GM21526 (cell line): Measurements from ENCODE around the gene NR2F1-AS1.
A peak's percentile ranks its signal among the peaks of the same experiment; 100 is the strongest.

ENCODE experiments used
- ATAC-seq: cut with Tn5 transposase; IDR thresholded peaks from one replicate; pipeline ENCODE4 v1.9.1; 2021; ENCODE audit warnings: moderate library complexity; ENCODE audit not compliant: unreplicated experiment, low FRiP score

The NR2F1-AS1 gene

DNA sequence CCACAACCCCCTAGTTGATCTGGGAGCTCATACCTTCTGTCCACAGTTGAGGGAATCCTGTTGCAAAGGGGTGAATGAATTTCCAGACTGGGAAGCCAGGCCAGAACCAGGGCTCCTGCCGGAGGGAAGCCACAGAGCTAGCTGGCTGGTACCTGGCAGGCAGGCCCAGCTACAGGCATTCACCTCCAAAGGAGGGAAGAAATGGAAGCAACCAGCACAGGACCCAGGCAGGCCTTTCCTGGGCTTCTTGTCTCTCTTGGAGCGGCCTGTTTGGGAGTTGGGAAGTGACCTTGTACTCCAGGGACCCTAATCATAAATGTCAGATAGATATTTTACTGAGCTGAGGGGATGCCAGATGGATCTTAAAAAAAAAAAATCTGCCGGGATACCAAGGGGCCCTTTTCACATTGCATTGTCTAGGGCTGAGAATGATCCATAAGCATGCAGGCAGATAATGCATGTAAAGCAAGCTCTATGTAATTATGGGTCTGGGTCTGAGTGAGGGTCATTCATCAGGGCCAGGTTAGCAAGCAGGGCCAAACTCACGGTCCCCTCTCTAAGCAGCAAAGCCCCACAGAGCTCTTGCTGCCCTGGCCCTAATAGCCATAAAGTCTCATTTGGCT is 10.4 kb upstream of the NR2F1-AS1 start:
- no peak for ATAC-seq

DNA sequence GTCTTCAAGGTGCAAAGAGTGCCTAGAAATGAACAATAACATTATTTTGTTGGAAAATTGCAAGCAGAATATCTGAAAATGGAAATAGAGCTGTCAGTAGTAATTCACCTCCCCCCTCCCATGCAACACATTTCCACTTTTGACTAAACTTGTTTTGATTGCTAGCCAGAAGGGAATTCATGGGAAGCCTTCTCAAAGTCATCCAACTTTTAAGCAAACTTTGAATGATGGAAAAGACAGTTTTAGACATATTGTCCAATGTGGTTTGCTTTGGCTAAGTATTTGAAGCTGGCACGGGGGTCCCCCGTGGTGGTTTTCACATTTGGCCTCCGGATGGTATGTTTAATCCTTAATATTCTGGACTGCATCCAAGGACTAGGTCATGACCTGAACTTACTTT is 9.5 kb upstream of the NR2F1-AS1 start:
- ATAC-seq = no peak

DNA sequence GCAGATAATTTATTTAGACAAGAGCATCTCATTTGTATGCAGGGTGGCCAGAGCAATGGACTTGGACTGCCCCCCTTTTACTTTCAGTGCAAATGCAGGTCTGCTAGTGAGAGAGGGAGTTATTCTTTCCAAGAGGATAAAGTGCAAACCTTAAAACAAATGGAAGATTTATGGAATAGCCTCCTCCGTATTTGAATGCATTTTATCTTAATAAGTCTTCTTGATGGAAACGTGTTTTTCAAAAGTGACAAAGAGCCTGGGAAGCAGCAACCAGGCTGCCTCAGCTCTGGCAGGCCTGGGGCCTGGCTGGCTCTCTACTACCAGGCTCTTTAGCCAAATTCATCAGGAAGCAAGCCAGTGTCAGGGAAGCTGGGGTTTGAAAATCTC is 8.8 kb upstream of the NR2F1-AS1 start:
- ATAC-seq = no peak

DNA sequence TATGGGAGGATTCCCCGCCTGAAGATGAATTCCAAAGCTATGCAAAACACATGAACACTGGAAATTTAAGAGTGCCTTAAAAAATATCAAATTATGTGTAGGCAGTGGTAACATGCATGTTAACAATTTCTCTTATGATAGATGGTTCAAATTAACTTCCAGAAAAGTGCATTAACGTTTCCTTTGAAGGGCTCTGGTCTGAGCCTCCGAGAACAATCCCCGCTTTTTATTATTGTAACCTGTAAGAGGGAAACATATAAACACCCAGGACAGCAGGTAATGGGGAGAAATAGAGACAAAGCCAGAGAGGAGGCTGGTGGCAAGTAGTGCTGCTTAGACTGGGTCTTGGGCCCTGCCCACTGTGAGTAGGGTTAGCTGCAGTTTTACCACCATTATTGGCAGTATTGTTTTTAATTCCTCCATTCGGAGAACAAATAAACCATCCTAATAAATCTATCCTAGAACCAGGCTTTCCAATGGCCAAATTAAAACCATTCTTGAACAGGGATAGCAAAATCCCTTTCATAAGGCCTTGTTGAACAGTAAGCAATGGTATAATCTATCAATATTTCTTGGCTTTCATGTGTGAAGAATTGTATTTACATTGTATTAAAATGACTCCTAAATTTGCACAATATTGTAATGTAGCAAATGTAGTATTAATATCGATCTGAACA is 8.3 kb upstream of the NR2F1-AS1 start:
- no peak for ATAC-seq

DNA sequence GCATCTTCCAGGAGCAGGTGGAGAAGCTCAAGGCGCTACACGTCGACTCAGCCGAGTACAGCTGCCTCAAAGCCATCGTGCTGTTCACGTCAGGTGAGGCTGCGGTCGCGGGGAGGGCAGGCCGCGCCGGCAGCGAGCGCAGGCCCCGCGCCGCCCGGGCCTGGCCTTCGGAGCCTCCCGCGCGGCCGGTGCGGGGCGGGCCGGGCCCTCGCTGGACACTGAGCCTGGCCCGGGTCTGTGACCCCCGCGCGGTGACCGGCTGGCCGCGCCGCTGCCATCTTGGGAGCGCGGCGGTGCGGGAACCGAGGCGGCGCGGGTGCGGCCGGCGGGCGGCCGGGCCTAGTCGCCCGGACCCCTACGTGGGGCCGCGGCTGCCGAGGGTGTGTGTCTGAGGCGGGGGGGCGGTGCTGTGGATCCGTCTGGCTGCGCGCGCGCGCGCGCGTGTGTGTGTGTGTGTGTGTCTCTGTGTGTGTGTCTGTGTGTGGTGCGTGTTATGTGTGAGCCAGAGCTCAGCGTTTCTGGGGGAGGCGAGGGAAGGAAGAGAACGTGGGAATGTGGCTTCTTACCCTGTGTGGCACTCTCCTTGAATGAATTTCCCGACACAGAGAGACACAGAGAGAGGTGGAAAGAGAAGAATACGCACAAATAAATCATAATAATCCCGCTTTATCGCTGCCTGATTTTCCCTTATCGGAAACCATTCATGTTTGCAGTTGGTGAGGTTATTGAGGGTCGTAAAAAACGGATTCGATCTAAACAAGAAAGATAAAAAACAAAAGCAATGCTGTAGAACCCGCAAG is 7.5 kb upstream of the NR2F1-AS1 start:
- ATAC-seq = no peak

DNA sequence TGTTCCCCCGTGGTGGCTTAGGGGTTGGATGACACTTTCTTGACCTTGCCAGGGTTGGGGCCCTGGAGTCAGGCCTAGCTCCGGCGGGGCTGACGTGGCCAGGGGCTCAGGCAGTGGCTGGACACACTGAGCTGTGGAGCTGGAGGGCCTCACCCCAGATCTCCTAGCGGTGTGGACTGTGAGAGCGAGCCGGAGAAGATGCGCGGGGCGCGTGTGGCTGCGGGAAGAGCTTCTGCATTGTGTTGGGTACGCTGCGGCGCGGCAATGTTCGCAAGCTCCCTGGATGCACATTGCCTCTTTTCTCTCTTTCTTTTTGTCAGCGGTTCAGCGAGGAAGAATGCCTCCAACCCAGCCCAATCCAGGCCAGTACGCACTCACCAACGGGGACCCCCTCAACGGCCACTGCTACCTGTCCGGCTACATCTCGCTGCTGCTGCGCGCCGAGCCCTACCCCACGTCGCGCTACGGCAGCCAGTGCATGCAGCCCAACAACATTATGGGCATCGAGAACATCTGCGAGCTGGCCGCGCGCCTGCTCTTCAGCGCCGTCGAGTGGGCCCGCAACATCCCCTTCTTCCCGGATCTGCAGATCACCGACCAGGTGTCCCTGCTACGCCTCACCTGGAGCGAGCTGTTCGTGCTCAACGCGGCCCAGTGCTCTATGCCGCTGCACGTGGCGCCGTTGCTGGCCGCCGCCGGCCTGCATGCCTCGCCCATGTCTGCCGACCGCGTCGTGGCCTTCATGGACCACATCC is 6.8 kb upstream of the NR2F1-AS1 start:
- ATAC-seq = no peak

DNA sequence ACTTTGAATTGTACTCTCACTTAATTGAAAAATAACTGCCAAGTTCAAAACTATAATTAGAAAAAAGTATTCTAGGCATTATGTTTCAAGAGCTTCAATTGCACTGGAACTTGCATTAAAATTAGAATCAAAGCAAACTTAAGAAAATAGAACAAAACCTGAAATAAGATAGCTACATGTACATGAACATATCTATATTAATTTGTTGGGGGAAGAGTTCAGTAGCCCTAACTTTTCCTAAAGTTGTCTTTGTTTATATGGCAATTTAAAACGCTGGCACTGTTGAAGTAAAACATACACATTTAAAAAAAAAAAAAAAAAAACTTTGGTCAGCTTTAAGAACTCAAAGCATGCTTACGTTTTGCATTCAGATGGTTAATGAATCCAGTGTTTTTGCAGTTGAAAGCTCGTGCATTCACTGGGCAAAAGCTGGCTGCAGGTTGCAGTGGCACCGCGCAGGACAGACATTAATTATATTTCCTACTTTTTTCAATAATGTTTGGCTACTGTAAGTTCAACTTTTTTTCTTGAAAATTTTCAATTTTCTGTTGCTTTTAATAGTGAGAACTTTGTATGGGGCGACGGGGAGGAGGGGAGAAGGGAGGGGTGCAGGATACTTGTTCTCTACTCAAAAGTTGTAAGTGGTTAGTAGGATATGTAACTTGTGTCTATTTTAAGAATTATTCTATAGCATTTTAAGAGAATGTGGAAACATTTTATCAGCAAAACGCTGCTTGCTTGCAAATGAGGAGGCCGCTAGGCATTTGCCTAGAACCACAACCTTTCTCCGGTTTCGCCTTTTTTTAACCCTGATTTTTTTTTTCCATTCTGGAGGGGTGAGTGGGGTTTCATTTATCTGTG is 5.9 kb upstream of the NR2F1-AS1 start:
- ATAC-seq = no peak

DNA sequence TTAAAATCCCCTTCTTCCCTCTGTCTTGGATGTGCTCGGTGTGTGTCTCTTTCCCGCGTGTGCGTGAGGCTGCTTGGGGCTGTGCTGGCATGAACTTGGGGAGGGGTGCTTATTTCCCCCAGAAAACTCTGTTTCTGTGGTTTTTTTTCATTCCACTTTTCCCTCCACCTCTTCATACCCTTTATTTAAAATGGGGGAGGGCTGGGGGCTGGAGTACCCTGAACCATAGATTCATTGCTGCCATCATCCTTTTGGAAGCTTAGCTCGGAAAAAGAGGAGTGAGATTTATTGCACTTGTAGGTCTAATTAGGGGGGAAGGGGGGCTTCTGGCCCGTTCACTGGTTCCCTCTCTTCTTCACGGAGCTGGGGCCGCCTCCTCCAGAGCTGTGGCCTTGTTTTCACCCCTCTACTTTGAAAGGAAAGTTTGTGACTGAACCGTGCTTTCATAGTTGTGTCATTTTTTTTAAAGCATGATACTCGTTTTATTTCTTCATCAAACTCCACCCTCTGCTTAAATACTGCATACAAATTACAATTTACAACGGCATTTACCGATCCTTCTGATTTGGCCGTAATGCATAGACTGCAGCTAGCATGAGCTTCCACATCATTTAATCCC is 4.9 kb upstream of the NR2F1-AS1 start:
- no peak for ATAC-seq

DNA sequence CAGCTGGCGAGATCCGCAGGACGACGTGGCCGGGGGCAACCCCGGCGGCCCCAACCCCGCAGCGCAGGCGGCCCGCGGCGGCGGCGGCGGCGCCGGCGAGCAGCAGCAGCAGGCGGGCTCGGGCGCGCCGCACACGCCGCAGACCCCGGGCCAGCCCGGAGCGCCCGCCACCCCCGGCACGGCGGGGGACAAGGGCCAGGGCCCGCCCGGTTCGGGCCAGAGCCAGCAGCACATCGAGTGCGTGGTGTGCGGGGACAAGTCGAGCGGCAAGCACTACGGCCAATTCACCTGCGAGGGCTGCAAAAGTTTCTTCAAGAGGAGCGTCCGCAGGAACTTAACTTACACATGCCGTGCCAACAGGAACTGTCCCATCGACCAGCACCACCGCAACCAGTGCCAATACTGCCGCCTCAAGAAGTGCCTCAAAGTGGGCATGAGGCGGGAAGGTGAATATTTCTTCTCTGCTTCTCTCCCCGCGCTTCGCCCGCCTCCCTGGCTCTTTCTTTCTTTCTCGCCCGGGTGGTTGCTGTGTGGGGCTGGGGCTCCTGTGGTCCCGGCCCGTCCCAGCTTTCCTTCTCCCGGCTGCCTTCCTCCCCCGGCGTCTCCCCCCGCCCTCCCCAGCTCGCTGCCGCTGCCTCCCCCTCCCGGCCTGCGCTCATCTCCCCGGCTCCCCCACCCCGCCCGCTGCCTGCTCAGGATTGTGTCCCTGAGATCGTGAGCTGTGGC is 4.2 kb upstream of the NR2F1-AS1 start:
- ATAC-seq = no peak

DNA sequence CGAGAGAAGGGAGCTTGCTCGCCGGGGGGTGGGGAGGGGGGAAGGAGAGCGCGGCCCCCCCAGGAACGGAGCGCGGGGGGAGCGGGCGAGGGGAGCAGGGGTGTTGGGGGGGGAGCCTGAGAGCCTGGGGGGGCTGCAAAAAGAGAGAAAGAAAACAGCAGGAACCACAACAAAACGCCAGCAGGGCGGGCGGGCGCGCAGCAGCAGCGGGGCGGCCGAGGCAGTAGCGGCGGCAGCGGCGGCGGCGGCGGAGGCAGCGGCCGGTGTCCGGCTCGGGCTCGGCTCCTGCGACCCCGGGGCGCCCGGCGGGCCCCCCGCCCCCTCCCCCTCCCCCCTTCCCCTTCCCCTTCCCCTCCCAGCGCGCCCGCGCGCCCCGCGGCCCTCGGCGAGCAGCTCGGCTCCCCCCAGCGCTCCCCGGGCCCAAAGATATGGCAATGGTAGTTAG is 3.6 kb upstream of the NR2F1-AS1 start:
- no peak for ATAC-seq

DNA sequence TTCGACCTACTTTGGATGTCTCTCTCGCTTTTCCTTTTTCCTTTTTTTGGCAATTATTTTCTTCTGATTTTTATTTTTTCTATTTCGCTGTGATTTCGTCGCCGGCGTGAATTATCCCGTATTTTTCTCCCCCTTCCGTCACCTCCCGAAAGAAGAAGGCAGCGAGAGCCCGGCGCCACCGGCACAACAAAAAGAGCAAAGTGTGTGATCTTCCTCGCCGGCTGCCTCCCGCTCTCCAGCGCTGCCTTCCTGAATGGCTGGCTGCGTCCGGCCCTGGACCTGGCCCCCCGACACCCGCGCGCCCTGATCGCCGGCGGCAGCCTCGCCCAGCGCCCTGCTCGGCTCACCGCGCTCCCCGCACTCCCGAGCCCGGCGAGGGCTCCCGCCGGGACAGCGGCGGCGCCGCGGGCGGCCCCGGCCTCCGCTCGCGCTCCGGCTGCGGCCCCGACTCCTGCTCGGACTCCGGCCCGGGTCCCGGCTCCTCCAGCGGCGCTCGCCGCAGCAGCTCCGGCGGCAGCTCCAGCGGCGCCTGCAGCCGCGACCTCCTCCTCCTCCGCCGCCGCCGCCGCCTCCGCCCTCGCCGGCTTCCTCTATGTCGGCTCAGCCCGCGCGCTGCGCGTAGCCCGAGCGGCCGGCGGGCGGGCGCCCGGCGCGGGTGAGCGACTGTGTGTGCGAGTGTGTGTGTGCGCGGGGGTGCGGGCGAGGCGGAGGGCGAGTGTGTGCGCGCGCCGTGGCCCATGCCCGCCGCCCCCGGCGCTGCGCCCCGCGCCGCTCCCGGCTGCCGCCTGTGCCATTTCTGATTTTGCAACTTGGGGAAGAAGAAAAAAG is 3.0 kb upstream of the NR2F1-AS1 start:
- peak; percentile 51 for ATAC-seq

DNA sequence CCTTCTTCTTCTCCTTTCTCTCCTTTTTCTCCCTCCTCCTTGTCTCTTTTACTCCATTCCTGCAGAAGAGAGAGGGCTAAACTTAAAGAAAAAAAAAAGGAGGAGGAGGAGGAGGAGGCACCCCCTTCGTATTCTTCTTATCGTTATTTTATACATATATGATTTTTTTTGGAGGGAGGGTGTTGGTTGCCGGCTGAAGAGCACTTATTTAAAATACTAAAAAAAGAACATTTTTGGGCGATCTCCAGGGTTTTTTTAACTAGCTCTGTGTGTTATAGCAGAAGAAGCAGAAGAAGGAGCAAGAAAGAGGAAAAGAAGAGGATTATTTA is 2.4 kb upstream of the NR2F1-AS1 start:
- no peak for ATAC-seq

DNA sequence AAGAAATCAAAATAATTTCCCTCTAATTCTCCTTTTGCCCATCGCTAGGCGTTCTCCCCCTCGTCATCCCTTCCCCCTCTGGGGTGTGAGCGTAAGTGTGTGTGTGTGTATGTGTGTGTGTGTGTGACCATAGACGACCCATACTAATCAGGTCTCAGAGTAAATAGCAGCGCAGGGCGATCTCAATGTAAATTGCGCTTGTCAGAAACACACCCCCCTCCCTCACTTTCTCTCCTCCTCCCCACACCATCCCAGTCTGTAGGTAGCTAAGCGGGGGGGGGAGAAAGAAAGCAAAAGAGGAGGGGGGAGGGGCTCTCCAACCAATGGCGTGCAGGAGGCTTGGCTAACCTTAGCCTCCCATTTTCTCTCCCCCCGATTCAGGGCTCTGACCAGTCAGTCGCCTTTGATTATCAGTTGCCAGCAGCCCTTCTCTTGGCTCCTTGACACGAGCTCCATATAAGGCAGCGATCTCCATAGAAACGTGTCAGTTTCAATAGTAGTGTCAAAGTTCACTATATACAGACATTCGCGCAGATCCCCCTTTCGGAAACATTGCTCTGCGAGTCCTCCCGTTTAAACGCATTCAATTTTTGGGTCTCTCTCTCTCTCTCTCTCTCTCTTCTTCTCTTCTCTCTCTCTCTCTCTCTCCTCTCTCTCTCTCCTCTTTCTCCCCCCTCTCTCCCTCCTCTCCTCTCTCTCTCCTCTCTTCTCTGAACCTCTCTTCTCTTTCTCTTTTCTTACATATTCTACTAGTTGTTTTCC is 1.8 kb upstream of the NR2F1-AS1 start, which contains the start of gene NR2F1:
Gene NR2F1 (plus strand): TSS at position 546 of the 762 bp plus-strand sequence. CDS start 1,802 bp downstream, outside the sequence.
- no peak for ATAC-seq

DNA sequence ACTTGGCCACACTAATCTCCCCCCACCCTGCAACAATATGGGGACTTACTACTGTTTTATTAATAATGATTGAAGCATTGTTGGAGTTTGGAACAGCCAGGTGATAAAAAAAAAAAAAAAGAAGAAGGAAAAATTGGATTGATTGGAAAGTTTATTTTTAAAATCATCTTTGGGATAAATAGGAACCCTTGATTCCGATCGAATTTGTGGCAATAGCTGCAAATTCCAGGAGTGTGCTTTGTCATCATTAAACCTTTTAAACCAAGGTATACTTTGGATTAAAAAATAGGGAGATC is 1.1 kb upstream of the NR2F1-AS1 start:
- no peak for ATAC-seq

DNA sequence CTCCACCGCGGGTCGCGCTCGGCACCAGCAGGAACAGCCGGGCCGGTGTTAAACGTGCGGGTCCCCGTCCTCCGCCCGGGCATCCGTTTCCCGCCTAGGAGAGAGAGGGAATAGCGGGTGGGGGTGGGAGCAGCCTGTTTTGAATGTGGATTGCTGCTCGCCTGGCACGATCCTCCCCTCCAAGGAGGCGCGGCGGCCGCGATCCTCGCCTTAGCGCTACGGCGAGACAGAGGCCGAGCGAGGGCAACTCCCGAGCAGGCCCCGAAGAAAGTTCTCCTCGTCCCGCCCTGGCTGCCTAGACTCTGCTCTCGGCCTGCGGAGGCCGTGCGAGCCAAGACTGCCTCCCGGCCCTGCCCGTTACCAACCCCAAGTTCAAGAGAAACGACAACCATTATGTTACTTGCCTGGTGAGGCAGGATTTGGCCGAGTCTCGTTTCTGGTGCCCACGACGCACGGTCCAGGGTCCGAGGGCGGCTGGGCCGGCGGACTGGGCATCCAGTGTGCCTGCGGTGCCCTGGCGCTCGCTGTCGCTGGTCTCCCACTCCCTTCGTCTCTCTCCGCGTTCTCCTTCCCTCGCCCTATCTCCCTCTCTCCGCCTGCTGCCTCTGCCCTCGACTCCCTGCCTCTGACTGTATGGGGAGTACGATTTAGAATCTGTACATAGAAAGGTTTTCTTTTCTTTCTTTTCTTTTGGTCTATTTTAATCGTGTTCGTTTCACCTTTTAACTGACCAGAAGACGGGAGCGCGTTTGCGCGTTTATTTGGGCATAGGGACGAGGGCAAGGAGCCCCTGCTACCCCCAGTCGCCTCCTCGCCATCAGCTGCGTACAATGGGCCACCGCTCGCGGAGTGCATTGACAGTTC is 724 bp downstream of the NR2F1-AS1 start:
- ATAC-seq = peak; percentile 26

DNA sequence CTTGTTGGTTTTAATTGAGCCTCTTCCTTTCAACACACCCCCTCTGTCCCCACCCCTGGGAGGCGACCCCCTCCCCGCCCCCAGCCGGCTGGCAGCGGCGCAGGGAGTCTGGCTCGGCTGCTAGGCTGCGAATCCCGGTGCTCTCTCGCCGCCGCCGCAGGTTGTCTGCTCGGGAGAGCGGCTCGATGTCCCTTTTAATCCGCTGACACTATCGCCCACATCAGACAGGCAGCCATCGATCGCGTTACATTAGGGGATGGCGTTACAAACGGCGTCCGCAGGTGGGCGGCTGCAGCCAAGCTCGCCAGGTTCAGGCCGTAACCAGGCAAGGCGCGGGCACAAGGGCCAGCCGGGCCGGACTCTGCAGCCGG is 1.3 kb downstream of the NR2F1-AS1 start:
- ATAC-seq = peak; percentile 7
